Astrocyte (in vitro differentiated cells and primary cell): ENCODE data around the gene HOXC11. TPM values are rescaled to one million over a fixed set of nuclear protein-coding genes. Genes with fewer than 3 reads are reported as not detected.

ENCODE experiments used
- DNase-seq: peaks from one replicate; pipeline ENCODE4 v3.0.0-alpha.2; 2010; ENCODE audit warnings: low read depth
- FAIRE-seq: peaks from 2 replicates; lab custom pipeline; 2011; peaks lifted over from hg19 to GRCh38; lab: Jason Lieb, UNC
- H2AFZ ChIP-seq: 2 replicates; pipeline ENCODE4 v1.6.0; 2012; ENCODE audit warnings: low read depth, low read length, inconsistent platforms
- H3K27ac ChIP-seq: 2 replicates; pipeline ENCODE4 v1.5.1; 2011; ENCODE audit warnings: low read depth, low read length, inconsistent platforms
- H3K27me3 ChIP-seq: 2 replicates; pipeline ENCODE4 v1.6.0; 2011; ENCODE audit warnings: low read length, inconsistent platforms; ENCODE audit not compliant: insufficient read depth
- H3K36me3 ChIP-seq: 2 replicates; pipeline ENCODE4 v1.5.1; 2011; ENCODE audit warnings: low read length, inconsistent platforms; ENCODE audit not compliant: insufficient read depth
- H3K4me1 ChIP-seq: 2 replicates; pipeline ENCODE4 v1.5.1; 2011; ENCODE audit warnings: low read length, inconsistent platforms; ENCODE audit not compliant: insufficient read depth
- H3K4me2 ChIP-seq: 2 replicates; pipeline ENCODE4 v1.6.0; 2012; ENCODE audit warnings: low read length, inconsistent platforms
- H3K4me3 ChIP-seq: 2 replicates; pipeline ENCODE4 v1.5.1; 2011; ENCODE audit warnings: low read depth, mild to moderate bottlenecking, low read length, inconsistent platforms; ENCODE audit not compliant: insufficient read depth
- H3K79me2 ChIP-seq: 2 replicates; pipeline ENCODE4 v1.6.0; 2012; ENCODE audit warnings: mild to moderate bottlenecking, low read length, inconsistent platforms; ENCODE audit not compliant: insufficient read depth
- H3K9ac ChIP-seq: 2 replicates; pipeline ENCODE4 v1.6.0; 2012; ENCODE audit warnings: mild to moderate bottlenecking, low read length, inconsistent platforms
- H3K9me3 ChIP-seq: 2 replicates; pipeline ENCODE4 v1.5.1; 2012; ENCODE audit warnings: low read depth, mild to moderate bottlenecking, low read length, inconsistent platforms; ENCODE audit not compliant: insufficient read depth
- H4K20me1 ChIP-seq: 2 replicates; pipeline ENCODE4 v1.6.0; 2012; ENCODE audit warnings: low read length, inconsistent platforms; ENCODE audit not compliant: insufficient read depth
- H3K27ac Mint-ChIP-seq: one replicate; pipeline ENCODE4 v1.8.0; 2021; ENCODE audit warnings: mild to moderate bottlenecking, mixed read lengths; ENCODE audit not compliant: unreplicated experiment
- H3K27me3 Mint-ChIP-seq: one replicate; pipeline ENCODE4 v1.8.0; 2021; ENCODE audit warnings: low read depth, mixed read lengths; ENCODE audit not compliant: unreplicated experiment
- H3K36me3 Mint-ChIP-seq: one replicate; pipeline ENCODE4 v1.8.0; 2021; ENCODE audit warnings: low read depth, mixed read lengths; ENCODE audit not compliant: unreplicated experiment
- H3K4me1 Mint-ChIP-seq: one replicate; pipeline ENCODE4 v1.8.0; 2021; ENCODE audit warnings: low read depth, mixed read lengths; ENCODE audit not compliant: unreplicated experiment
- H3K4me3 Mint-ChIP-seq: one replicate; pipeline ENCODE4 v1.8.0; 2021; ENCODE audit warnings: mild to moderate bottlenecking, moderate library complexity, mixed read lengths; ENCODE audit not compliant: unreplicated experiment
- H3K9me3 Mint-ChIP-seq: one replicate; pipeline ENCODE4 v1.8.0; 2021; ENCODE audit warnings: mild to moderate bottlenecking, mixed read lengths; ENCODE audit not compliant: unreplicated experiment
- CTCF ChIP-seq: IDR thresholded peaks from 2 replicates; pipeline ENCODE4 v1.5.1; 2011; ENCODE audit warnings: low read depth, mild to moderate bottlenecking, inconsistent platforms, low read length, moderate library complexity; ENCODE audit not compliant: insufficient read depth
- EZH2 ChIP-seq: IDR thresholded peaks from 2 replicates; pipeline ENCODE4 v1.6.1; 2012; ENCODE audit warnings: mild to moderate bottlenecking, low read length, inconsistent platforms; ENCODE audit not compliant: insufficient read depth
- total RNA-seq: library from RNA; stranded (reverse); gene quantifications from 2 replicates; pipeline ENCODE4 v1.2.1, GENCODE V29; 2021

Gene HOXC11
- total RNA-seq, 1 donor from 2014 or later = not detected

GRCh38 chr12:53985994-53986685 lies 13.2 kb downstream of the HOXC11 start:
- Histone ChIP-seq H2AFZ (no peak overlapping the region), H3K9ac (no peak overlapping the region), H3K27me3 (peaks cover 93% of the 10 kb centered on the region), H3K4me3 (no peak overlapping the region), H3K4me1 (no peaks in the 10 kb centered on the region), H3K27ac (no peak overlapping the region), H4K20me1 (no peaks in the 10 kb centered on the region), H3K36me3 (no peaks in the 10 kb centered on the region), H3K4me2 (no peak overlapping the region), H3K79me2 (no peaks in the 10 kb centered on the region), H3K9me3 (no peaks in the 10 kb centered on the region)
- FAIRE-seq (no peak), DNase-seq (no peak)
- Mint-ChIP-seq H3K9me3 (peaks cover 29% of the 10 kb centered on the region), H3K4me3 (no peak overlapping the region), H3K27ac (no peak overlapping the region), H3K27me3 (peaks cover 85% of the 10 kb centered on the region), H3K4me1 (no peaks in the 10 kb centered on the region), H3K36me3 (no peaks in the 10 kb centered on the region)
- TF ChIP-seq CTCF = no peak
- TF ChIP-seq EZH2 = peak; percentile 82

DNA sequence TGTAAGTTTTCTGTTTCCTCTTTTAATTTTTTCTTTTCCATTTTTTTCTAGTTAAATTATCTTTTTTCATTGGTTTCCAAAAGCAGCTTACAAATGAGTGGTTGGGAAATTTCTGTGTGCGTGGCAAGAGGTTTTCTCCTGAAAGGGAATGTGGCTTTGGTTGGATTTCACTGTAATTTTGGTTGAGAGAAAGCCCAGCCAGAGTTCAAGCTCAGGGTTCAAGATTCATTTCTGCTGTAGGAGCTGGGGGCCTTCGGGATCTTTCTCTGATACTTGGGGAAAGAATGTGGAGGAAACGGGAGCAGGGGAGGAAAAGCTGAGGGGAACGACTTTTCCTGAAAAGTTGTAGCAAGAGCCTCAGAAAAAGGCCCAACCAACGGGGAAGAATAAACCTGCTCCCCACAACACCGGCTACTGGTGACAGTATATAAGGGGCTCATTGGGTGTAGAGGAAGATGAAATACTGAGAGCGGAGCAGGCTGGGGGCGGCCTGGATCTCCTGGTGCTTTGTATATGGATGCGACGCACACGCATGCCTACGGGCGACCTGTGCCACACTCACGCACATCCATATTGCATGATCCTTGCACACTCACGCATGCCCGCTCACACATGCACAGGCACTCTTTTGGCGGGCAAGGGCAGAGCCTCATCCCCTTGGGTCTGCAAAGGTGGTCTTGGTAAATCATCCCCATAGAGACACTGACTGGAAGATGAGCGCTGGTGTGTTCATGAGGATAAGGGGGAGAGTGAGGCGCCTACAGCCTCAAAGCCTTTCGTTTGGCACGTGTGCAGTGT lies 14.0 kb downstream of the HOXC11 start:
- no peak overlapping the region for H3K4me2 ChIP-seq
- no peaks in the 10 kb centered on the region for H3K4me1 ChIP-seq
- peaks cover 93% of the 10 kb centered on the region for H3K27me3 ChIP-seq
- no peak overlapping the region for H3K4me3 ChIP-seq
- no peaks in the 10 kb centered on the region for H3K36me3 ChIP-seq
- TF ChIP-seq CTCF (no peak), EZH2 (no peak)
- no peaks in the 10 kb centered on the region for H3K36me3 Mint-ChIP-seq
- no peaks in the 10 kb centered on the region for H4K20me1 ChIP-seq
- no peak overlapping the region for H2AFZ ChIP-seq
- H3K4me3 Mint-ChIP-seq = no peak overlapping the region
- H3K27ac ChIP-seq = no peak overlapping the region
- FAIRE-seq (no peak), DNase-seq (no peak)
- H3K27ac Mint-ChIP-seq = no peak overlapping the region
- no peaks in the 10 kb centered on the region for H3K9me3 ChIP-seq
- H3K27me3 Mint-ChIP-seq = peaks cover 85% of the 10 kb centered on the region
- H3K9ac ChIP-seq = no peak overlapping the region
- no peaks in the 10 kb centered on the region for H3K4me1 Mint-ChIP-seq
- H3K9me3 Mint-ChIP-seq = peaks cover 29% of the 10 kb centered on the region
- H3K79me2 ChIP-seq = no peaks in the 10 kb centered on the region
